Natural killer cell (primary cell): ENCODE data around the gene AGXT. TPM values are rescaled to one million over a fixed set of nuclear protein-coding genes. Genes with fewer than 3 reads are reported as not detected.

ENCODE experiments used
- ATAC-seq, 3 donors: fragments of 150-1000 bp in 2 of 3; fragments of 200-7000 bp in 1 of 3; cut with Tn5 transposase; 1 replicate in 1 of 3; 2 replicates in 2 of 3; pipeline ENCODE4 v1.10.0; 2021; ENCODE audit warnings: mild to moderate bottlenecking in 2 of 3, moderate library complexity in 2 of 3
- DNase-seq, 2 donors: peaks; one replicate each; pipeline versions ENCODE4 v3.0.0 to v3.0.0-alpha.2; 2013 to 2021; ENCODE audit warnings: mixed read lengths in 1 of 2
- H3K27ac ChIP-seq: one replicate; pipeline ENCODE4 v1.5.1; 2013; ENCODE audit warnings: mild to moderate bottlenecking, low read length
- H3K27me3 ChIP-seq: one replicate; pipeline ENCODE4 v1.6.1; 2013; ENCODE audit warnings: low read length; ENCODE audit not compliant: control insufficient read depth, insufficient read depth
- H3K36me3 ChIP-seq: one replicate; pipeline ENCODE4 v1.6.1; 2013; ENCODE audit warnings: low read length; ENCODE audit not compliant: control insufficient read depth, insufficient read depth
- H3K4me1 ChIP-seq: one replicate; pipeline ENCODE4 v1.6.1; 2013; ENCODE audit warnings: low read length; ENCODE audit not compliant: control insufficient read depth, insufficient read depth
- H3K4me3 ChIP-seq: one replicate; pipeline ENCODE4 v1.5.1; 2013; ENCODE audit warnings: low read length
- H3K9me3 ChIP-seq: one replicate; pipeline ENCODE4 v1.6.1; 2013; ENCODE audit warnings: low read length; ENCODE audit not compliant: control insufficient read depth, insufficient read depth
- H3K27ac Mint-ChIP-seq, 2 donors: one replicate each; pipeline ENCODE4 v1.8.0; 2022; ENCODE audit warnings: mild to moderate bottlenecking in 2 of 2, mixed read lengths in 2 of 2, moderate library complexity in 1 of 2
- H3K27me3 Mint-ChIP-seq, 2 donors: one replicate each; pipeline ENCODE4 v1.8.0; 2022; ENCODE audit warnings: low read depth in 2 of 2, mixed read lengths in 2 of 2
- H3K36me3 Mint-ChIP-seq: one replicate; pipeline ENCODE4 v1.8.0; 2022; ENCODE audit warnings: mixed read lengths
- H3K4me1 Mint-ChIP-seq, 2 donors: one replicate each; pipeline ENCODE4 v1.8.0; 2022; ENCODE audit warnings: mixed read lengths in 2 of 2
- H3K4me3 Mint-ChIP-seq: one replicate; pipeline ENCODE4 v1.8.0; 2022; ENCODE audit warnings: mild to moderate bottlenecking, moderate library complexity, mixed read lengths
- H3K9me3 Mint-ChIP-seq, 2 donors: one replicate each; pipeline ENCODE4 v1.8.0; 2022; ENCODE audit warnings: mixed read lengths in 2 of 2
- WGBS: methylation state at CpG from one replicate; pipeline ENCODE4 v1.1.7; 2013; ENCODE audit warnings: missing lambda C conversion rate; ENCODE audit not compliant: insufficient coverage; 5-methylcytosine and 5-hydroxymethylcytosine counted together
- intact Hi-C: fragments of 100-400 bp; cut with micrococcal nuclease; formaldehyde crosslinking; loops from one replicate; pipeline ENCODE4 v1.14.2; 2022
- total RNA-seq, 4 donors: library from RNA; stranded (reverse); fragments of 120-200 nt in 1 of 4; gene quantifications; one replicate each; pipeline versions ENCODE4 v1.2.3 to v1.2.4, GENCODE V29; 2013 to 2022
- TF ChIP-seq, protein P1 (sequence below): fragments of 200-600 bp; IDR thresholded peaks from one replicate; pipeline ENCODE4 v1.8.0; 2022; ENCODE audit warnings: antibody characterized with exemption

AGXT gene
- not detected for total RNA-seq
- total RNA-seq (2013), result not detected

DNA sequence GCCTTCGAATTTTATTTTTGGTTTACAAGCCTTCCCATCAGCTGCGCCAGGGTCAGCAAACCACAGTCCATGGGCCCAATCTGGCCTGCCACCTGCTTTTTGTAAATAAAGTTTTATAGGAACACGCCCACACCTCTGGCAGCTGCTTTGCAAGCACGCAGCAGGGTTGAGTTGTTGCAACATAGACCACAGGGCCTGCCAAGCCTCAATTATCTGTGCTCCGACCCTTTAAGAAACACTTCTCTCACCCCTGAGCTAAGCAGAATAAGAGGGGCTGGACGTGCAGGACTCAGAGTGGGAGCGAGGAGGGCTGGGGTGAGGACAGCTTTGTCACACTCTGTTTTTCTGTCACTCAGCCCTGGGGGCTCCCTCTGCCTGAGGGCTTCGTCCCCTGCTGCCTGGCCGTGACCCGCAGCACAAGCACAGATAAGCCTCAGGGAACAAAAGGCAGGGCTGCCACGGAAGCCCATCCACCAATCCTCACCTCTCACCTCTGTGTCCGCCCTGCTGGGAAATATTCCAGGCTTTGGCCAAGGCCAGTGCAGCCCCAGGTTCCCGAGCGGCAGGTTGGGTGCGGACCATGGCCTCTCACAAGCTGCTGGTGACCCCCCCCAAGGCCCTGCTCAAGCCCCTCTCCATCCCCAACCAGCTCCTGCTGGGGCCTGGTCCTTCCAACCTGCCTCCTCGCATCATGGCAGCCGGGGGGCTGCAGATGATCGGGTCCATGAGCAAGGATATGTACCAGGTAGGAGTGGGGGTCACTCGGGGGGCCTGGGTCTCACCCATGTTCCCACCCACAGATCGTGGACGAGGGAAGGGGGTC lies at the start of gene AGXT:
TSS of gene AGXT (plus strand) at position 539 of the 823 bp plus-strand sequence. CDS start at position 581, 42 bp downstream.
- Histone ChIP-seq H3K9me3 (no peaks in the 10 kb centered on the region), H3K4me3 (no peak within 1 kb of the TSS), H3K36me3 (no peaks in the 10 kb centered on the region), H3K27ac (no peak within 1 kb of the TSS), H3K27me3 (no peaks in the 10 kb centered on the region), H3K4me1 (no peaks in the 10 kb centered on the region)
- Mint-ChIP-seq H3K4me3 (no peak within 1 kb of the TSS), H3K36me3 (no peaks in the 10 kb centered on the region), H3K27me3 (peaks cover 0 to 9% of the 10 kb centered on the region in 2 donors), H3K4me1 (peaks cover 0 to 5% of the 10 kb centered on the region in 2 donors), H3K9me3 (no peaks in the 10 kb centered on the region), H3K27ac (no peak within 1 kb of the TSS)
- DNase-seq (no peak), ATAC-seq (no peak)
- intact Hi-C loops, result no loop called here
- WGBS, result 84% methylated on average over 21 of the region's 21 CpGs
- TF ChIP-seq, protein P1, sequence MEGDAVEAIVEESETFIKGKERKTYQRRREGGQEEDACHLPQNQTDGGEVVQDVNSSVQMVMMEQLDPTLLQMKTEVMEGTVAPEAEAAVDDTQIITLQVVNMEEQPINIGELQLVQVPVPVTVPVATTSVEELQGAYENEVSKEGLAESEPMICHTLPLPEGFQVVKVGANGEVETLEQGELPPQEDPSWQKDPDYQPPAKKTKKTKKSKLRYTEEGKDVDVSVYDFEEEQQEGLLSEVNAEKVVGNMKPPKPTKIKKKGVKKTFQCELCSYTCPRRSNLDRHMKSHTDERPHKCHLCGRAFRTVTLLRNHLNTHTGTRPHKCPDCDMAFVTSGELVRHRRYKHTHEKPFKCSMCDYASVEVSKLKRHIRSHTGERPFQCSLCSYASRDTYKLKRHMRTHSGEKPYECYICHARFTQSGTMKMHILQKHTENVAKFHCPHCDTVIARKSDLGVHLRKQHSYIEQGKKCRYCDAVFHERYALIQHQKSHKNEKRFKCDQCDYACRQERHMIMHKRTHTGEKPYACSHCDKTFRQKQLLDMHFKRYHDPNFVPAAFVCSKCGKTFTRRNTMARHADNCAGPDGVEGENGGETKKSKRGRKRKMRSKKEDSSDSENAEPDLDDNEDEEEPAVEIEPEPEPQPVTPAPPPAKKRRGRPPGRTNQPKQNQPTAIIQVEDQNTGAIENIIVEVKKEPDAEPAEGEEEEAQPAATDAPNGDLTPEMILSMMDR, result no peak

DNA sequence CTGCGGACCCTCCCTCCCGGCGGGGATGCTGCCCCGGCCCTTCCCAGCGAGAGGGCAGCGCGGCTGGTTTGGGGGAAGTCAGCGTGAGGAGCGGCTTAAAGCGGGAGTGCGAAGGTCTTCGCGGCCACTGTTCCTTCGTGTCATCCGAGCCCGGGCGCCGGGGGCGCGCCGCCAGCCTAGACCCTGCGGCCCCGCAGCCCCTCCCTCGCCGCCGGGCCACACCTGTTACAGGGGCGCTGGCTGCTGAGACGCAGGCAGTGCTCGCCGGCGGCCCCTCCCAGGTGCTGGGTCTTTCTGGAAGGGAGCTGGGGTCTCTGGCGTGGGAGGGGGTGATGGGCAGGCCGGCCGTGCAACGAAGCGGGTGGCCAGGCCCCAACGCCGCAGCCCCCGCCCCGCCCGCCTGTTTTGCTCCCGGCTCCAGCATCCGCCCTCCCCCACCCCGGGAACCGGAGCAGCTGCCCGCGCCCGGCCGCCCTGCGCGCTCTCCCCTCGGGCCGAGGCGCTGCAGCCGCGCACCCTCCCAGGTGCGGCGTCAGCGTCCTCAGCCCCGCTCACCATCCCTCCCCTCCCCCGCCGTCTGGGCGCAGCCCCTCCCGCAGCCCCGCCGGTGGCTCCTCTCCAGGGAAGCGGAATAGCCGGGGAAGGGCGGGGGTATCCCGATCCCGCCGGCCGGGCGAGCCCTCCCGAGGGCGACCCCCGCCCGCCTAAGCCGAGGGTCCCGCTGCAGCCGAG lies 49.3 kb upstream of the AGXT start:
- Histone ChIP-seq H3K27ac (no peak overlapping the region), H3K36me3 (no peaks in the 10 kb centered on the region), H3K27me3 (peaks cover 25% of the 10 kb centered on the region), H3K4me1 (no peaks in the 10 kb centered on the region), H3K9me3 (no peaks in the 10 kb centered on the region), H3K4me3 (no peak overlapping the region)
- Mint-ChIP-seq H3K9me3 (no peaks in the 10 kb centered on the region), H3K27me3 (peaks cover 43 to 48% of the 10 kb centered on the region in 2 donors), H3K4me3 (no peak overlapping the region), H3K27ac (no peak overlapping the region), H3K36me3 (no peaks in the 10 kb centered on the region), H3K4me1 (no peaks in the 10 kb centered on the region)
- no peak for DNase-seq
- intact Hi-C loops, result no loop called here
- TF ChIP-seq, protein P1, result no peak
- WGBS, result 3% methylated on average over 80 of the region's 81 CpGs
- no peak for ATAC-seq

DNA sequence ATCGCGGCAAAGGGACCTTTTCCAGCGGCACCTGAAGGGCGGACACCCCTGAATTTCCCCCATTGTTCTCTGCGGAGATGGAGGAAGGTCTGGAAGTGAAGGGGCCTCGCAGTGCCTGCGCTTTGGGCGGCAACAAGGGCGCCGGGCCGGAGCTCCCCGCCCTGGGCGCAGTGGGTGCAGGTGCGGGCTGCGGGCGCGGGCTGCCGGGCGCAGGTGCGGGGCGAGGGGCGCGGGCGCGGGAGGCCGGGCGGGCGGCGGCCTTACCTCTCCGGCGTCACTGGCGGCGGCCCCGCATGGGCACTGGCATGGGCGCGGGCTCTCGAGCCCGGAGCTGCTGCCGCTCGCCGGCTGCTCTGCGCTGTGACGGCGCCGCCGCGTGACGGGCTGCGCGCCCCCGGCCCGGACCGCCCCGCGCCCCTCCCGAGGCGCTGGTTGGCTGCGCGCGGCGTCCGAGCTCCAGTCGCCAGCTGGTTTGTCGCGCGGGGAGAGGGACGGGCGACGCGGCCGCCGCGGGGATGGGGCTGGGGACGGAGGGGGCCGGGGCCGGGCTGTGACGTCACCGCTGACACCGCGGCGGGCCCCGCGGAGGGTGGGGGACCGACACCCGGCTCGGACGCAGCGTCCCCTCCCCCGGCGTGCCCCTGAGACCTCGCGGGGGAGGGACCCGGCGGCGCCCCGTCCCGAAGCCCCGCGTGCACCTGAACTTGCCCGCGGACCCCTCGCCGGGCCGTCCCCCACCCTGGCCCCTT lies 48.6 kb upstream of the AGXT start, which contains the start of gene KIF1A:
TSS of gene KIF1A (minus strand) at position 362 of the 749 bp plus-strand sequence. CDS start 22,467 bp downstream, outside the sequence.
- H3K27ac ChIP-seq, result no peak within 1 kb of the TSS
- no peaks in the 10 kb centered on the region for H3K36me3 Mint-ChIP-seq
- intact Hi-C loops, result no loop called here
- no peaks in the 10 kb centered on the region for H3K4me1 ChIP-seq
- no peak for DNase-seq
- peaks cover 47 to 56% of the 10 kb centered on the region in 2 donors for H3K27me3 Mint-ChIP-seq
- peaks cover 28% of the 10 kb centered on the region for H3K27me3 ChIP-seq
- H3K36me3 ChIP-seq, result no peaks in the 10 kb centered on the region
- no peaks in the 10 kb centered on the region for H3K9me3 ChIP-seq
- no peak within 1 kb of the TSS for H3K27ac Mint-ChIP-seq
- peak in 2 of 3 donors; percentile 42 to 53 for ATAC-seq
- TF ChIP-seq, protein P1, result no peak
- WGBS, result under 1% methylated on average over 104 of the region's 104 CpGs
- H3K9me3 Mint-ChIP-seq, result no peaks in the 10 kb centered on the region
- H3K4me1 Mint-ChIP-seq, result no peaks in the 10 kb centered on the region
- H3K4me3 ChIP-seq, result no peak within 1 kb of the TSS
- no peak within 1 kb of the TSS for H3K4me3 Mint-ChIP-seq
